Activated CD4-positive, alpha-beta memory T cell treated with anti-CD3 and anti-CD28 coated beads for 36 hours (primary cell): ENCODE measurements around the gene PTGS1. TPM values are rescaled to one million over a fixed set of nuclear protein-coding genes. Genes with fewer than 3 reads are reported as not detected.
"Not testable (repeated sequence)": the region's sequence is repeated elsewhere in the genome, so short reads cannot be mapped to it uniquely, and the experiment has no call there.

Experiments
- CTCF ChIA-PET: fragments of 350-600 bp; sonication (Branson Sonifier 250); formaldehyde crosslinking; loops from one replicate; lab custom pipeline; 2021; ENCODE audit warnings: antibody characterized with exemption, inconsistent platforms; lab: Charles Lee
- POLR2A ChIA-PET: fragments of 350-600 bp; sonication (Branson Sonifier 250); formaldehyde crosslinking; loops from one replicate; lab custom pipeline; 2021; ENCODE audit warnings: antibody characterized with exemption; lab: Charles Lee
- DNase-seq: peaks from one replicate; pipeline ENCODE4 v3.0.0-alpha.2; 2020
- H3K27ac Mint-ChIP-seq: one replicate; pipeline ENCODE4 v1.8.0; 2021; ENCODE audit warnings: mixed read lengths
- H3K27me3 Mint-ChIP-seq: one replicate; pipeline ENCODE4 v1.8.0; 2021; ENCODE audit warnings: mixed read lengths
- H3K36me3 Mint-ChIP-seq: one replicate; pipeline ENCODE4 v1.8.0; 2021; ENCODE audit warnings: mixed read lengths
- H3K4me1 Mint-ChIP-seq: one replicate; pipeline ENCODE4 v1.8.0; 2021; ENCODE audit warnings: low read depth, mixed read lengths
- H3K4me3 Mint-ChIP-seq: one replicate; pipeline ENCODE4 v1.8.0; 2021; ENCODE audit warnings: mild to moderate bottlenecking, mixed read lengths
- H3K9me3 Mint-ChIP-seq: one replicate; pipeline ENCODE4 v1.8.0; 2021; ENCODE audit warnings: mixed read lengths
- intact Hi-C: fragments of 100-400 bp; cut with micrococcal nuclease; formaldehyde crosslinking; loops from one replicate; pipeline ENCODE4 v1.15.1; 2023
- total RNA-seq, 2 experiments: library from RNA; stranded (reverse); gene quantifications; one replicate each; pipeline ENCODE4 v1.2.3, GENCODE V29; 2021

Gene PTGS1
- total RNA-seq, 2 experiments from 2014 or later: 0.07 TPM; not detected in 1

DNA sequence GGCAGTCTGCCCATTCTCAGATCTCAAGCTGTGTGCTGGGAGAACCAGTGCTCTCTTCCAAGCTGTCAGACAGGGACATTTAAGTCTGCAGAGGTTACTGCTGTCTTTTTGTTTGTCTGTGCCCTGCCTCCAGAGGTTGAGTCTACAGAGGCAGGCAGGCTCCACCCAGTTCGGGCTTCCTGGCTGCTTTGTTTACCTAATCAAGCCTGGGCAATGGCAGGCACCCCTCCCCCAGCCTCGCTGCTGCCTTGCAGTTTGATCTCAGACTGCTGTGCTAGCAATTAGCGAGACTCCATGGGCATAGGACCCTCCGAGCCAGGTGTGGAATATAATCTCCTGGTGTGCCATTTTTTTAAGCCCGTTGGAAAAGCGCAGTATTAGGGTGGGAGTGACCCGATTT is 43.3 kb downstream of the PTGS1 start:
- POLR2A ChIA-PET, intact Hi-C loops, H3K4me1 Mint-ChIP-seq, H3K4me3 Mint-ChIP-seq, DNase-seq, H3K9me3 Mint-ChIP-seq, H3K36me3 Mint-ChIP-seq, H3K27ac Mint-ChIP-seq, CTCF ChIA-PET: not testable (repeated sequence)
- peaks cover 16% of the 10 kb centered on the region for H3K27me3 Mint-ChIP-seq

DNA sequence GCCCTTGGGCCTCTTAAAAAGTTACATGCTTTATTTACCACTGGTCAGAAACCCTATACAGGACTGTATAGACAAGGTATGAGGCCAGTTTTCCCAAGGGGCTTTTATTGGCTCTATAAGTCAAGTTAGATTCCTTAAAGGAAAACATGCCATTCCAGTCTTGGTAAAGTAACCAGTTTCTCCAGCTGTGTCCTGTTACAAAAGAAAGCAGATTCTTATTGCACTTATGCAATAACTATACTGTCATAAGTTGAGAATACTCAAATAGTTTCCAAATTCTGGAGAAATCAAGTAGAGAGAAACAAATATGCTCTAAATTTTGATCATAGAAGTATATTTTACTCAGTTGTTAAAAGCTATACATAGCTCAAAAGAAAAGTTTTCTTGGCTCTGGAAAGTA is 47.2 kb downstream of the PTGS1 start:
- H3K4me3 Mint-ChIP-seq: no peak overlapping the region
- H3K4me1 Mint-ChIP-seq: no peaks in the 10 kb centered on the region
- no peak for DNase-seq
- CTCF ChIA-PET: interaction anchor here (0.6 kb wide), 1 partner anchor 341 kb away, joined by 3 read pairs; no protein-coding TSS in a partner anchor
- intact Hi-C loops: no loop called here
- peaks cover 12% of the 10 kb centered on the region for H3K36me3 Mint-ChIP-seq
- H3K27ac Mint-ChIP-seq: no peak overlapping the region
- POLR2A ChIA-PET: no interaction called here
- H3K9me3 Mint-ChIP-seq: peaks cover 29% of the 10 kb centered on the region
- H3K27me3 Mint-ChIP-seq: peaks cover 27% of the 10 kb centered on the region

DNA sequence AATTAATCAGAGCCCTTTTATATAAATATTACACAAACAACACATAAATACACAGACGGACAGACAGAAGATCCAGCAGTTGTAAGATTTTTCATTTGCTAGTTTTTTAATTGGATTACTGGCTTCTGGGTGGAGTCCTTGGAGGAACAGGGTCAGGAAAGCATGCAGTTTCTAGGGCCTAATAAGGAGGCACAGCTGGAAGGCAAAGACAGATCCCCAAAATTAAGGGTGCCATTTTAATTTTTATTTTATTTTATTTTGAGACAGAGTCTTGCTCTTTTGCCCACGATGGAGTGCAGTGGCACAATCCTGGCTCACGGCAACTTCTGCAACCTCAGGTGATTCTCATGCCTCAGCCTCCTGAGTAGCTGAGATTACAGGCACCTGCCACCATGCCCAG is 49.5 kb downstream of the PTGS1 start:
- H3K27ac Mint-ChIP-seq: no peak overlapping the region
- peaks cover 29% of the 10 kb centered on the region for H3K9me3 Mint-ChIP-seq
- no peak overlapping the region for H3K4me3 Mint-ChIP-seq
- intact Hi-C loops: no loop called here
- H3K4me1 Mint-ChIP-seq: no peaks in the 10 kb centered on the region
- no peak for DNase-seq
- peaks cover 30% of the 10 kb centered on the region for H3K27me3 Mint-ChIP-seq
- ChIA-PET CTCF (no interaction called here), POLR2A (no interaction called here)
- peaks cover 12% of the 10 kb centered on the region for H3K36me3 Mint-ChIP-seq

DNA sequence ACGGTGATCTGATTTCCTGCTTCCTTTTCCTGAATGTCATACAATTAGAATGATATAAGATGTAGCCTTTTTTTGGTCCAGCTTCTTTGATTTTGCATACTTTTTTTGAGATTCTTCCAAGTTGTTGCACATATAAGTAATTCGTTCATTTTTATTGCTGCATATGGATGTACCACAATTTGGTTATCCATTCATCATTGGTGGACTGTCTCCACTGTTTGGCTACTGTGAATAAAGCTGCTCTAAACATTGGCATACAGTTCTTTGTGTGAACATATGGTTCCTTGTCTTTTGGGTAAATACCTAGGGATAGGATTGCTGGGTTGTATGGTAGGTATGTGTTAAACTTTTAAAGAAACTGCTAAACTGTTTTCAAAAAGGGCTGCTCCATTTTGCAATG is 54.3 kb downstream of the PTGS1 start:
- Mint-ChIP-seq H3K4me3 (no peak overlapping the region), H3K27me3 (peaks cover 15% of the 10 kb centered on the region), H3K9me3 (peaks cover 16% of the 10 kb centered on the region), H3K36me3 (peaks cover 8% of the 10 kb centered on the region), H3K4me1 (no peaks in the 10 kb centered on the region), H3K27ac (no peak overlapping the region)
- DNase-seq: no peak
- CTCF ChIA-PET: no interaction called here
- POLR2A ChIA-PET: no interaction called here
- intact Hi-C loops: no loop called here

DNA sequence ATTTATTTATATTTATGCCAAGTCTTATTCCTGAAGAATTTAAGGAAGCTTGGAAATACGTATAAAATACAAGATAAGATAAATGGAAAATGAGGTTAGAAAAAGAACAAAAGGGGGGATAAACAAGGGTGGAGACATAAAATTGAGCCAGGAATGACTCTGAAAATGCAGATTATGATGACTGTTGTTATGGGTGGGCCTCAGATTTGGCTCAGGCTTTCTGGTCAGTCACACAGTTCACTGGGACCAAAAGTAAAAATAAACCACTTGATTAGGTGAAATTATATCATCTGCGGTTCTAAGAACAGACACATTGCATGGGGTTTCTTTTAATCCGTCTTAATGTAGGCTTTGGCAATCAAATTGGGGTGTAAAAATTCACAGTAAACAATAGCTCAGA is 55.9 kb downstream of the PTGS1 start:
- no peaks in the 10 kb centered on the region for H3K4me1 Mint-ChIP-seq
- H3K27me3 Mint-ChIP-seq: peaks cover 7% of the 10 kb centered on the region
- no peak overlapping the region for H3K27ac Mint-ChIP-seq
- peaks cover 2% of the 10 kb centered on the region for H3K9me3 Mint-ChIP-seq
- no peaks in the 10 kb centered on the region for H3K36me3 Mint-ChIP-seq
- intact Hi-C loops: no loop called here
- H3K4me3 Mint-ChIP-seq: no peak overlapping the region
- ChIA-PET POLR2A (no interaction called here), CTCF (interaction anchor here (0.5 kb wide), 1 partner anchor 784 kb away, joined by 4 read pairs; no protein-coding TSS in a partner anchor)
- no peak for DNase-seq

DNA sequence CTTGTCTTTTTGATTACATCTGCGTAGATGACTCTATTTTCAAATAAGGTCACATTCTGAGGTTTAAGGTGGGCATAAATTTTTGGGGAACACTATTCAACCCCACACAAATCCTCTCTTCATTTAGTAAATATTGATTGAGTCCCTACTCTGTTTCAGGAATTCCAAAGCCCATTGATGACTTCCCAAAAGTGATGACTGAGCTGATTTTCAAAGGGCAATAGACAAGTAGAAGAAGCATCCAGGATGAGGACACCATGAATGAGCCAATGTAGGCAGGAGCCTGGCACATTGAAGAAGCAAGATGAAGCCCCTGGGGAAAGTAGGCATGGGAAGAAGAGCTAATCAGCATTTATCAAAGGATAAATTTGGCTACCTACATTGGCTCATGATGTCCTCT is 71.7 kb downstream of the PTGS1 start:
- no peak overlapping the region for H3K27ac Mint-ChIP-seq
- POLR2A ChIA-PET: no interaction called here
- CTCF ChIA-PET: interaction anchor here (1.5 kb wide), 1 partner anchor 343 kb away, joined by 3 read pairs; no protein-coding TSS in a partner anchor
- peaks cover 19% of the 10 kb centered on the region for H3K27me3 Mint-ChIP-seq
- H3K9me3 Mint-ChIP-seq: no peaks in the 10 kb centered on the region
- H3K4me1 Mint-ChIP-seq: no peaks in the 10 kb centered on the region
- H3K4me3 Mint-ChIP-seq: no peak overlapping the region
- no peak for DNase-seq
- intact Hi-C loops: no loop called here
- H3K36me3 Mint-ChIP-seq: no peaks in the 10 kb centered on the region

DNA sequence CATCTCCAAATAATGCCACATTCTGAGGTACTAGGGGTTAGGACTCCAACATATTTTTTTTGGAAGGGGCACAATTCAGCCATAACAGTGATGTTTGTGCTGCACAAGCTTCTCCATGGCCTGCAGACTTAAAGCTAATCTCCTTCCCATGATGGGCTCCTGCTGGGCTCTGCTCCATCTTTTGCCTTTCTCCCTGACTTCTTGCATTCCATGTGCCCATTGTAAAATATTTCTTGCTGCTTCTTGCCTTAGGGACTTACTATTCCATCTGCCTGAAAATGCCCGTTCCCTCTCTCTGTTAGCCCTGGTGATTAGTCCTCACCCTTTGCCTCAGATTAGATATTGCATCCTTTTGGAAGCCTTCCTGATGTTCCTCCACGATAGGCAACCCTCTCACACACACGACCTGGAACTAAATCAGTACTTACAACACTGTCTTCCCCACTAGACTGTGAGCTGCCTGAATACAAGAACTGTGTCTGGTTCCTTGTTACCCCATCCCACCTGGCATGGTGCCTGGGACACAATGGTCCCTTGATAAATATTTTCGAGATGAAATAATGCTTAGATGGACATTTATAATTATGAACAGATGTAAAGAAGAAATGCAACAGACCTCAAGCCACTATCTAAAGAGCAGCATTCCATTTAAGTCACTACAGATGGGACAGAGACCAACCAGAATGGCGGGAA is 73.4 kb downstream of the PTGS1 start:
- Mint-ChIP-seq H3K9me3 (no peaks in the 10 kb centered on the region), H3K36me3 (no peaks in the 10 kb centered on the region), H3K4me3 (no peak overlapping the region), H3K4me1 (no peaks in the 10 kb centered on the region), H3K27me3 (peaks cover 19% of the 10 kb centered on the region), H3K27ac (no peak overlapping the region)
- ChIA-PET CTCF (interaction anchor here (1.5 kb wide), 1 partner anchor 345 kb away, joined by 3 read pairs; no protein-coding TSS in a partner anchor), POLR2A (no interaction called here)
- DNase-seq: no peak
- intact Hi-C loops: no loop called here

Other genes with a start within 250 kb of the PTGS1 start
- 10 to 100 TPM; 48.3 to 53.3 TPM for gene NDUFA8, start 211.2 kb upstream of the PTGS1 start, total RNA-seq
- not detected for gene MORN5, start 211.1 kb upstream of the PTGS1 start, total RNA-seq
- gene LHX6, start 142.1 kb upstream of the PTGS1 start, total RNA-seq: not detected
- 10 to 100 TPM; 25.1 to 25.9 TPM for gene RBM18, start 106.2 kb upstream of the PTGS1 start, total RNA-seq
- gene MRRF, start 106.1 kb upstream of the PTGS1 start, total RNA-seq: 10 to 100 TPM; 47.2 to 52.5 TPM
- not detected for gene OR1J1, start 106.9 kb downstream of the PTGS1 start, total RNA-seq
- not detected for gene OR1J2, start 139.8 kb downstream of the PTGS1 start, total RNA-seq
- not detected for gene OR1J4, start 148.1 kb downstream of the PTGS1 start, total RNA-seq
- gene OR1N1, start 156.3 kb downstream of the PTGS1 start, total RNA-seq: not detected
- not detected for gene OR1N2, start 182.1 kb downstream of the PTGS1 start, total RNA-seq
- gene OR1L8, start 212.4 kb downstream of the PTGS1 start, total RNA-seq: not detected
- not detected for gene OR1Q1, start 243.7 kb downstream of the PTGS1 start, total RNA-seq